Gastrocnemius medialis (tissue), 4 donors: ENCODE results near the gene EPHA8. TPM values are rescaled to one million over a fixed set of nuclear protein-coding genes. Genes with fewer than 3 reads are reported as not detected.

Experiments used
- ATAC-seq, 2 donors: fragments of 150-250 bp; one replicate each; pipeline ENCODE4 v1.9.1; 2016
- DNase-seq, 2 donors: peaks; one replicate each; pipeline ENCODE4 v3.0.0-alpha.2; 2019
- H3K27ac ChIP-seq, 4 donors: fragments of 200-600 bp; sonication (generic); 1 replicate in 1 of 4; 2 replicates in 3 of 4; pipeline ENCODE4 v1.5.1; 2016 to 2018; ENCODE audit warnings: mild to moderate bottlenecking in 2 of 4, moderate library complexity in 1 of 4
- H3K27me3 ChIP-seq, 3 donors: fragments of 200-600 bp; sonication (generic) in 2 of 3; 1 replicate in 1 of 3; 2 replicates in 2 of 3; pipeline versions ENCODE4 v1.5.1 to v1.6.0; 2016 to 2019; ENCODE audit warnings: mild to moderate bottlenecking in 1 of 3, moderate library complexity in 1 of 3
- H3K36me3 ChIP-seq, 2 donors: fragments of 200-600 bp; sonication (generic) in 1 of 2; one replicate each; pipeline ENCODE4 v1.5.1; 2017 to 2018
- H3K4me1 ChIP-seq, 2 donors: fragments of 200-600 bp; sonication (generic) in 1 of 2; one replicate each; pipeline ENCODE4 v1.5.1; 2016 to 2017; ENCODE audit warnings: mild to moderate bottlenecking in 2 of 2
- H3K4me3 ChIP-seq, 4 donors: fragments of 200-600 bp; sonication (generic) in 3 of 4; 1 replicate in 1 of 4; 2 replicates in 3 of 4; pipeline ENCODE4 v1.5.1; 2016 to 2019; ENCODE audit warnings: mild to moderate bottlenecking in 2 of 4
- H3K9me3 ChIP-seq, 3 donors: fragments of 200-600 bp; sonication (generic) in 2 of 3; 1 replicate in 1 of 3; 2 replicates in 2 of 3; pipeline ENCODE4 v1.5.1; 2016 to 2019
- CTCF ChIP-seq, 5 experiments: fragments of 450-650 bp in 3 of 5; fragments of 200-600 bp in 2 of 5; sonication (generic) in 2 of 5; IDR thresholded peaks in 4 of 5; conservative IDR thresholded peaks in 1 of 5; 1 replicate in 4 of 5; 2 replicates in 1 of 5; pipeline ENCODE4 v1.5.1; 2016 to 2019; ENCODE audit warnings: antibody characterized with exemption in 5 of 5, mild to moderate bottlenecking in 3 of 5, moderate library complexity in 3 of 5
- POLR2A ChIP-seq, 2 donors: fragments of 450-650 bp; IDR thresholded peaks; one replicate each; pipeline ENCODE4 v1.6.1; 2017; ENCODE audit warnings: antibody characterized with exemption in 2 of 2, mild to moderate bottlenecking in 2 of 2, moderate library complexity in 2 of 2
- in situ Hi-C, 4 donors: fragments of 200-750 bp; cut with MboI; loops; one replicate each; pipeline versions ENCODE4 v1.15.0 to v1.8.0; 2017; ENCODE audit warnings: low sequenced_read_pairs in 4 of 4
- intact Hi-C: fragments of 100-400 bp; cut with DNase I; formaldehyde crosslinking; loops from one replicate; pipeline ENCODE4 v1.15.1; 2023; ENCODE audit warnings: low total_unique reads
- total RNA-seq, 4 donors: library from RNA; depleted of rRNA; stranded (reverse); fragments of >200 nt; gene quantifications; one replicate each; pipeline versions ENCODE4 v1.1.0 to v1.2.3, GENCODE V29; 2016

Gene EPHA8
- total RNA-seq, 4 donors from 2014 or later, result not detected

- in situ Hi-C loops (no loop called here), intact Hi-C loops (no loop called here)
- H3K27me3 ChIP-seq, result peaks cover 31 to 47% (median 42%) of the 10 kb centered on the region in 3 donors
- H3K9me3 ChIP-seq, result no peaks in the 10 kb centered on the region
- DNase-seq (no peak), ATAC-seq (no peak)
- no peaks in the 10 kb centered on the region for H3K36me3 ChIP-seq
- TF ChIP-seq POLR2A (IDR thresholded peaks at IDR 0.05), result no peak
- TF ChIP-seq CTCF (IDR thresholded peaks at IDR 0.05 in 4 of 5, conservative IDR thresholded peaks at IDR 0.05 in 1 of 5), result no peak
- H3K27ac ChIP-seq, result no peak overlapping the region
- H3K4me1 ChIP-seq, result no peaks in the 10 kb centered on the region
- H3K4me3 ChIP-seq, result no peak overlapping the region
Measured at GRCh38 chr1:22612671-22613571, 49.6 kb downstream of the EPHA8 start.

- Histone ChIP-seq H3K27me3 (peaks cover 31 to 48% (median 46%) of the 10 kb centered on the region in 3 donors), H3K27ac (no peak overlapping the region)
Measured at GRCh38 chr1:22613572-22613918, 50.3 kb downstream of the EPHA8 start.

GRCh38 chr1:22613951-22614350 is 50.7 kb downstream of the EPHA8 start:
- Histone ChIP-seq H3K27me3 (peaks cover 31 to 48% (median 42%) of the 10 kb centered on the region in 3 donors), H3K4me3 (no peak overlapping the region), H3K4me1 (no peaks in the 10 kb centered on the region), H3K9me3 (no peaks in the 10 kb centered on the region), H3K27ac (no peak overlapping the region), H3K36me3 (no peaks in the 10 kb centered on the region)
- ATAC-seq, result no peak
- in situ Hi-C loops (no loop called here), intact Hi-C loops (no loop called here)
- TF ChIP-seq CTCF (IDR thresholded peaks at IDR 0.05 in 4 of 5, conservative IDR thresholded peaks at IDR 0.05 in 1 of 5), result no peak
- TF ChIP-seq POLR2A (IDR thresholded peaks at IDR 0.05), result no peak
- DNase-seq, result no peak

More at GRCh38 chr1:22613572-22613918, 50.3 kb downstream of the EPHA8 start:
- H3K9me3 ChIP-seq, result no peaks in the 10 kb centered on the region
- no peak for TF ChIP-seq CTCF (IDR thresholded peaks at IDR 0.05 in 4 of 5, conservative IDR thresholded peaks at IDR 0.05 in 1 of 5)
- TF ChIP-seq POLR2A (IDR thresholded peaks at IDR 0.05), result no peak
- H3K4me1 ChIP-seq, result no peaks in the 10 kb centered on the region
- in situ Hi-C loops, result no loop called here
- DNase-seq (no peak), ATAC-seq (no peak)
- no peak overlapping the region for H3K4me3 ChIP-seq
- no peaks in the 10 kb centered on the region for H3K36me3 ChIP-seq
- intact Hi-C loops, result no loop called here

- intact Hi-C loops (no loop called here), in situ Hi-C loops (no loop called here)
- DNase-seq (no peak), ATAC-seq (no peak)
- Histone ChIP-seq H3K27ac (no peak overlapping the region), H3K27me3 (peaks cover 36 to 55% (median 51%) of the 10 kb centered on the region in 3 donors), H3K36me3 (no peaks in the 10 kb centered on the region), H3K9me3 (no peaks in the 10 kb centered on the region), H3K4me3 (no peak overlapping the region), H3K4me1 (no peaks in the 10 kb centered on the region)
- TF ChIP-seq CTCF (IDR thresholded peaks at IDR 0.05 in 4 of 5, conservative IDR thresholded peaks at IDR 0.05 in 1 of 5) (no peak), POLR2A (IDR thresholded peaks at IDR 0.05) (no peak)
Measured at GRCh38 chr1:22615886-22616285, 52.6 kb downstream of the EPHA8 start.
